ENCODE results near the gene MARVELD2. TPM values are rescaled to one million over a fixed set of nuclear protein-coding genes. Genes with fewer than 3 reads are reported as not detected.

Gene MARVELD2
- total and polyA plus RNA-seq, 2 of the 13 experiments (the other 11 are each of a cell fraction or from before 2014, with no cell fraction given), result 11.1 to 15.4 TPM

DNA sequence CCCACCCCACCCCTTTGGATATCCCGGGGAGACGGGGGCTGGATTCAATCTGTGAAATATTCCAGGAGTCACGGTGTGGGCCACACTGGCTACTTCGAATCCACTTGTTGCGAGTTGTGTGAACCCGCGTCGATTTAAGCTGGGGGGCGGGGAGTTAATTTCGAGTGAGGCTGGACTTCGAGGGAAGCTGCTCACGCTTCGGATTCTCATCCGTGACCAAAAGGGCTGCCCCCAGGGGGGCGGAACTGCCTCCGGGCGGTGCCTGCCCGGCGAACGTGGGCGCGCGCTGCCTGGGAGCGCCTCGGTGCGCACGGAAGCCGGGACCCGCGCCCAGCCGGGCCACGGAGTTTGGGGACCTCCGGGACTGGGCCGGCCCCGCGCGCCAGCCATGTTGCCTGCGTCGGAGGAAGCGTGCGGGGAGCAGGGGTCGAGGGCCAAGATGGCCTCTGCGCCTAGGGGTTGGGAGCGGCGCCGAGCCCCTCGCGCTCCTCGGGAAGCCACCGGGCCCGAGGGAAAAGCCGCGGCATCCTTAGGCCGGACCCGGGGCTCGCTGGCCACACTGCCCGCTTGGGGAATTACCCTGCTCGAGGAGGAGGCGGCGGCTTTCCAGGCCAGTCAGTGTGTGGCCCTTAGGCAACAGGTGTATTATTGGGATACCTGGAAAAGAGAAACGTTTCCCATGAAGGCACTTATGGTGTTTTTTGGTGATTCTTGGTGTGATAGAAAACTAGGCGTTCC is 78.6 kb downstream of the MARVELD2 start (continued):
- no peak for TF ChIP-seq ZNF343 (CRISPR knock-in tag; IDR thresholded peaks at IDR 0.05)
- TF ChIP-seq ZNF546 (CRISPR knock-in tag; conservative IDR thresholded peaks at IDR 0.05), result 0 out of 2 replicates have a peak, but pooled peaks have one; percentile 61
- TF ChIP-seq, protein P1, sequence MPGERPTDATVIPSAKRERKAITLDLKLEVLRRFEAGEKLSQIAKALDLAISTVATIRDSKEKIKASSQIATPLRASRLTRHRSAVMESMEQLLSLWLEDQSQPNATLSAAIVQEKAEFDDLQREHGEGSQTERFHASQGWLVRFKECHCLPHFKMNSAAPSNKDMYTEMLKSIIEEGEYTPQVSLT (CRISPR knock-in tag; IDR thresholded peaks at IDR 0.05; ENCODE audit: borderline replicate concordance, low read depth), result no peak
- TF ChIP-seq ONECUT2 (CRISPR knock-in tag; IDR thresholded peaks at IDR 0.05), result no peak
- no peak for TF ChIP-seq CBX1 (IDR thresholded peaks at IDR 0.05; ENCODE audit: low read depth)
- TF ChIP-seq, protein P2, sequence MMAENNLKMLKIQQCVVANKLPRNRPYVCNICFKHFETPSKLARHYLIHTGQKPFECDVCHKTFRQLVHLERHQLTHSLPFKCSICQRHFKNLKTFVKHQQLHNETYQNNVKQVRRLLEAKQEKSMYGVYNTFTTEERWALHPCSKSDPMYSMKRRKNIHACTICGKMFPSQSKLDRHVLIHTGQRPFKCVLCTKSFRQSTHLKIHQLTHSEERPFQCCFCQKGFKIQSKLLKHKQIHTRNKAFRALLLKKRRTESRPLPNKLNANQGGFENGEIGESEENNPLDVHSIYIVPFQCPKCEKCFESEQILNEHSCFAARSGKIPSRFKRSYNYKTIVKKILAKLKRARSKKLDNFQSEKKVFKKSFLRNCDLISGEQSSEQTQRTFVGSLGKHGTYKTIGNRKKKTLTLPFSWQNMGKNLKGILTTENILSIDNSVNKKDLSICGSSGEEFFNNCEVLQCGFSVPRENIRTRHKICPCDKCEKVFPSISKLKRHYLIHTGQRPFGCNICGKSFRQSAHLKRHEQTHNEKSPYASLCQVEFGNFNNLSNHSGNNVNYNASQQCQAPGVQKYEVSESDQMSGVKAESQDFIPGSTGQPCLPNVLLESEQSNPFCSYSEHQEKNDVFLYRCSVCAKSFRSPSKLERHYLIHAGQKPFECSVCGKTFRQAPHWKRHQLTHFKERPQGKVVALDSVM (CRISPR knock-in tag; IDR thresholded peaks at IDR 0.05), result peak; percentile 31; the same call in 1 of the 2 replicates
- peak; percentile 82 for TF ChIP-seq BORCS8-MEF2B (CRISPR knock-in tag; IDR thresholded peaks at IDR 0.05)
- TF ChIP-seq, protein P3, sequence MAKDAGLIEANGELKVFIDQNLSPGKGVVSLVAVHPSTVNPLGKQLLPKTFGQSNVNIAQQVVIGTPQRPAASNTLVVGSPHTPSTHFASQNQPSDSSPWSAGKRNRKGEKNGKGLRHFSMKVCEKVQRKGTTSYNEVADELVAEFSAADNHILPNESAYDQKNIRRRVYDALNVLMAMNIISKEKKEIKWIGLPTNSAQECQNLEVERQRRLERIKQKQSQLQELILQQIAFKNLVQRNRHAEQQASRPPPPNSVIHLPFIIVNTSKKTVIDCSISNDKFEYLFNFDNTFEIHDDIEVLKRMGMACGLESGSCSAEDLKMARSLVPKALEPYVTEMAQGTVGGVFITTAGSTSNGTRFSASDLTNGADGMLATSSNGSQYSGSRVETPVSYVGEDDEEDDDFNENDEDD (CRISPR knock-in tag; IDR thresholded peaks at IDR 0.05; ENCODE audit: borderline replicate concordance), result peak; percentile 68; the same call in 1 of the 2 replicates
- TF ChIP-seq, protein P4, sequence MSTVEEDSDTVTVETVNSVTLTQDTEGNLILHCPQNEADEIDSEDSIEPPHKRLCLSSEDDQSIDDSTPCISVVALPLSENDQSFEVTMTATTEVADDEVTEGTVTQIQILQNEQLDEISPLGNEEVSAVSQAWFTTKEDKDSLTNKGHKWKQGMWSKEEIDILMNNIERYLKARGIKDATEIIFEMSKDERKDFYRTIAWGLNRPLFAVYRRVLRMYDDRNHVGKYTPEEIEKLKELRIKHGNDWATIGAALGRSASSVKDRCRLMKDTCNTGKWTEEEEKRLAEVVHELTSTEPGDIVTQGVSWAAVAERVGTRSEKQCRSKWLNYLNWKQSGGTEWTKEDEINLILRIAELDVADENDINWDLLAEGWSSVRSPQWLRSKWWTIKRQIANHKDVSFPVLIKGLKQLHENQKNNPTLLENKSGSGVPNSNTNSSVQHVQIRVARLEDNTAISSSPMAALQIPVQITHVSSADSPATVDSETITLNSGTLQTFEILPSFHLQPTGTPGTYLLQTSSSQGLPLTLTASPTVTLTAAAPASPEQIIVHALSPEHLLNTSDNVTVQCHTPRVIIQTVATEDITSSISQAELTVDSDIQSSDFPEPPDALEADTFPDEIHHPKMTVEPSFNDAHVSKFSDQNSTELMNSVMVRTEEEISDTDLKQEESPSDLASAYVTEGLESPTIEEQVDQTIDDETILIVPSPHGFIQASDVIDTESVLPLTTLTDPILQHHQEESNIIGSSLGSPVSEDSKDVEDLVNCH (CRISPR knock-in tag; IDR thresholded peaks at IDR 0.05), result no peak
- TF ChIP-seq FOXO1 (CRISPR knock-in tag; IDR thresholded peaks at IDR 0.05), result peak; percentile 36; the same call in 1 of the 2 replicates
- no peak for TF ChIP-seq GTF3A (CRISPR knock-in tag; conservative IDR thresholded peaks at IDR 0.05)
- TF ChIP-seq ETV6 (CRISPR knock-in tag; conservative IDR thresholded peaks at IDR 0.05), result peak; percentile 73; the same call in 1 of the 2 replicates
- peak; percentile 79 for TF ChIP-seq RBFOX2 (IDR thresholded peaks at IDR 0.05; ENCODE audit: low read depth, low read length)
- TF ChIP-seq, protein P5, sequence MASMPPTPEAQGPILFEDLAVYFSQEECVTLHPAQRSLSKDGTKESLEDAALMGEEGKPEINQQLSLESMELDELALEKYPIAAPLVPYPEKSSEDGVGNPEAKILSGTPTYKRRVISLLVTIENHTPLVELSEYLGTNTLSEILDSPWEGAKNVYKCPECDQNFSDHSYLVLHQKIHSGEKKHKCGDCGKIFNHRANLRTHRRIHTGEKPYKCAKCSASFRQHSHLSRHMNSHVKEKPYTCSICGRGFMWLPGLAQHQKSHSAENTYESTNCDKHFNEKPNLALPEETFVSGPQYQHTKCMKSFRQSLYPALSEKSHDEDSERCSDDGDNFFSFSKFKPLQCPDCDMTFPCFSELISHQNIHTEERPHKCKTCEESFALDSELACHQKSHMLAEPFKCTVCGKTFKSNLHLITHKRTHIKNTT (CRISPR knock-in tag; IDR thresholded peaks at IDR 0.05), result no peak
- TF ChIP-seq ZNF788 (CRISPR knock-in tag; IDR thresholded peaks at IDR 0.05; ENCODE audit: borderline replicate concordance), result peak; percentile 31; the same call in 1 of the 2 replicates
- TF ChIP-seq POGZ (CRISPR knock-in tag; IDR thresholded peaks at IDR 0.05), result no peak
- no peak for TF ChIP-seq KLF9 (CRISPR knock-in tag; IDR thresholded peaks at IDR 0.05; ENCODE audit: low read depth)
- no peak for TF ChIP-seq IKZF1 (IDR thresholded peaks at IDR 0.05)
- peak; percentile 48; the same call in 1 of the 2 replicates for TF ChIP-seq MEIS2 (CRISPR knock-in tag; IDR thresholded peaks at IDR 0.05)
- 0 out of 2 replicates have a peak, but pooled peaks have one; percentile 24 for TF ChIP-seq ZNF589 (CRISPR knock-in tag; conservative IDR thresholded peaks at IDR 0.05)

All from HepG2 (cell line).